ENCODE data around the gene RAB3IL1. TPM values are rescaled to one million over a fixed set of nuclear protein-coding genes. Genes with fewer than 3 reads are reported as not detected.

The RAB3IL1 gene
- total RNA-seq, 1 experiment from 2014 or later: 6.8 TPM

DNA sequence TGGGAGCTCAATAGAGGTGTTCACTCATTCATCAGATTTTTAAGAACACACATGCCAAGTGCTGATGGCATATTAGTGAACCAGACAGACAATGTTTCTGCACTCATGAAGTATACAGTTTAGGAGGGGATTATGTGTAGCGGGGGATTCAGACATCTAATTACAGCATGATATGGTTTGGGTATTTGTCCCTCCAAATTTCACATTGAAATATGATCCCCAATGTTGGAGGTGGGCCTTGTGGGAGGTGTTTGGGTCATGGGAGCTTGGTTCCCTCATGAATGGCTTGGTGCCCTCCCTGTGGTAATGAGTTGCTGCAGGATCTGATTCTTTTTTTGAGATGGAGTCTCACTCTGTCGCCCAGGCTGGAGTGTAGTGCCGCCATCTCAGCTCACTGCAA lies 8.9 kb upstream of the RAB3IL1 start:
- DNase-seq (ENCODE audit: low read depth, low spot score): no peak
- in situ Hi-C loops (cut with HindIII; ENCODE audit: low pct_unique_long_range_greater_than_20kb, low sequenced_read_pairs): no loop called here

DNA sequence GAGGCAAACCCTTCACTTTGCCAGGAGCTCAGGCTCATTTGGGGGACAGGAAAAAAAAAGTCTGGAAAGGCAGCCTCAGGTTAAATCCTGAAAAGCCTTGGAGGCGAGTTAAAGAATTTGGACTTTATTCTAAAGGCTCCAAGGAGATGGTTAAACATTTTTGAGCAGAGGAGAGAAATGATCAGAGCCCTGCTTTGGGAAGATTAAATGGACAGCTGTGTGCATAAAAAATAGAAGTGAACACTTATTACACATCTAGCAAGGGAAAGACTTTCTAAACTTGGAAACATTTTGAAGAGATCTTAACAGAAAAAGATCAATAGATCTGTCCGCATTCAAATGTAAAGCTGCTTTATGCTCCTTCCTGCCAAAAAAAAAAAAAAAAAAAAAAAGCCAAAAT lies 8.4 kb upstream of the RAB3IL1 start:
- DNase-seq (ENCODE audit: low read depth, low spot score): no peak
- in situ Hi-C loops (cut with HindIII; ENCODE audit: low pct_unique_long_range_greater_than_20kb, low sequenced_read_pairs): no loop called here

DNA sequence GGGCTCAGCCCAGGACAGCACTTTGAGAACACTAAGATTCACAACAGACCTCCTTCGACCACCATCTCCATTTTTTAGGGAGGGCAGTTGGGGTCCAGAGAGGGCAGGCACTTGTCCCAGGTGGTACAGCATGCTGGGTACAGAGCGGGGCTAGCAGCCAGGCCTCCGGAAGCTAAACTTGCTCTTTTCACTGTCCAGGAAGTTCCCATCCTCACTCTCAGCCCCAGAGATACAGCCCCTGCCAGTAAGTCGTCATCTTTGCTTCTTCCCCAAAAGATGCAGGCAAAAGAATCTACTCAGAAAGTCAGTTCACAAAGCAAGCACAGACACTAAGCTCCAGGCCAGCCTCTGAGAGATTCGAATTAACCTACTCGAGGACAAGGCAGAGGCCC lies 6.7 kb upstream of the RAB3IL1 start:
- no peak for DNase-seq (ENCODE audit: low read depth, low spot score)
- in situ Hi-C loops (cut with HindIII; ENCODE audit: low pct_unique_long_range_greater_than_20kb, low sequenced_read_pairs): no loop called here

- peak; percentile 60 for DNase-seq (ENCODE audit: low read depth, low spot score)
- in situ Hi-C loops (cut with HindIII; ENCODE audit: low pct_unique_long_range_greater_than_20kb, low sequenced_read_pairs): no loop called here
Measured at GRCh38 chr11:61923166-61924063, 6.0 kb upstream of the RAB3IL1 start.

DNA sequence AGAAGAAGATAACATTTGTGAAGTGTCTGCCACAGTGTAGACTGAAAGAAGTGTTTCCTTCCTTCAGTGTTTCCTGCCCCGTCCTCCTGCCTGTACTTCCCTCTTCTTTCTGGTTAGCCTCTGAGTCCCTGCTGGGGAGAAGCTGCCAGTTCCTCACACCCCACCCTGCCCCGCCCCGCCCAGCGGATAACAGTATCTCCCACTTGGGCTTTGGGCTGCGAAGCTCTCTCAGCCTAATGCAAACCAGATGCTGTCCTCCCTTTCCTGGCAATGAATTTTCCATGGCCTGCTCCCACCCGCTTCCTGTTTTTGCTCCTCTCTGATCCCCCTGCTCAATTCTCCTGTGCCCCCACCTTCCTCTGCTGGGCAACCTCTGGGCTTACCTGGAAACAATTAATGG lies 5.2 kb upstream of the RAB3IL1 start:
- in situ Hi-C loops (cut with HindIII; ENCODE audit: low pct_unique_long_range_greater_than_20kb, low sequenced_read_pairs): no loop called here
- DNase-seq (ENCODE audit: low read depth, low spot score): no peak

DNA sequence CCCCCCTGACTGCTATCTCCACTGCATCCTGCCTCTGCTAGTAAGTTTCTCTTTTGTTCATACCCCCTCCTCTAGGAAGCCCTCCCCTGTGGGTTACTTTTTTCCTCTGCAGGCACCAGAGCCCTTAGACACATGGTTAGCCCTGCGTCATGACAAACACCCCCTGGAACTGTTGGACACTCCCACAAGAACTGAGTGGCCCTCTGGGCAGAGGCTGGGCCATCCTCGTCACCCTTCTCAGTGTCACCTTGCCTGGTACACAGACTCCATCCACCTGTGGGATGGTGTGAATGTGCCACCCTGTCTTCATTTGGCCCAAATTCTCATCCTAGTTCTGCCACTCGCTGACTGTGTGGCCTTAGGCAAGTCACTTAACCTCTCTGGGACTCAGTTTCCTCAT lies 4.1 kb upstream of the RAB3IL1 start:
- in situ Hi-C loops (cut with HindIII; ENCODE audit: low pct_unique_long_range_greater_than_20kb, low sequenced_read_pairs): no loop called here
- no peak for DNase-seq (ENCODE audit: low read depth, low spot score)

DNA sequence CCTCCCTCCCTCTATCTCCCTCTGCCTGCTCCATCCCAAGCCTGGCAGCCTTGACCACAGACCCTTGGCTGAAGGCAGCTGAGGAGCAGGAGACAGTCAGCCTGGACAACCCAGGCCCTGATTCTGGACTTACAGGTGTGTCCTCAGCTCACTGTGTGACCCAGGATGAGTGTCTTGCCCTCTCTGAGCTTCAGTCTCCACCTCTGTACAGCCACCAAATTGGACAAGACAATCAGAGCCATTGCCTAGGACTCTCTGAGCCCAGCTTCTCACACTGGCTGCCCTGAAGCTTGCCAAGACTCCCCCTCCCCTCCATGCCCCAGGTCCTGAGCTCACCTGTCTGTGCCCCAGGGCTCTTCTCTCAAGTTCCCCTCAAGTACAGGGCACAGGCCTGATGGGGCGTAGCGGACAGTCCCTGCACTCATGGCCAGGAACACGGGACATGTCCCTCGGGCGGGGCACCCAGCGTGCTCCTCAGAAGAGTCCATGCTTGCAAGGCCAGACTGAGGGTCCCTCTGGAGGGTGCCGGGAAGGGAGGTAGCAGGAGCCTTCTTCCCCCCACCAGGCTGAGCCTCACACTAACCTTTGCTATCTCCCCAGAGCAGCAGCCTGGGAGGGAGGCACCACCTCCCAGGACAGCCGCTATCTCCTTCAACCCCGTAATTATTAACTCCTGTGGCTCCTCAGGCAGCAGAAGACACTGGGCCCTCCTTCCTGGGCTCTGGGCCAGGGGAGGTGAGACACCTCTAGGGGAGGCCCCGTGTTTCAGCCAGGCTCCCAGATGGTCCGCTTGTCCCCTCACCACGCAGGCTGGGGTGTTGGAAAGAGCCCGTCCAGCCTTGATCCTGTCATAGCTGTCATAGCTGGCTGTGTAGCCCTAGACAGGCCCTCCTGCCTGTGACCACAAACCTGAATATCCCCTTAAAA lies 2.6 kb upstream of the RAB3IL1 start:
- in situ Hi-C loops (cut with HindIII; ENCODE audit: low pct_unique_long_range_greater_than_20kb, low sequenced_read_pairs): no loop called here

DNA sequence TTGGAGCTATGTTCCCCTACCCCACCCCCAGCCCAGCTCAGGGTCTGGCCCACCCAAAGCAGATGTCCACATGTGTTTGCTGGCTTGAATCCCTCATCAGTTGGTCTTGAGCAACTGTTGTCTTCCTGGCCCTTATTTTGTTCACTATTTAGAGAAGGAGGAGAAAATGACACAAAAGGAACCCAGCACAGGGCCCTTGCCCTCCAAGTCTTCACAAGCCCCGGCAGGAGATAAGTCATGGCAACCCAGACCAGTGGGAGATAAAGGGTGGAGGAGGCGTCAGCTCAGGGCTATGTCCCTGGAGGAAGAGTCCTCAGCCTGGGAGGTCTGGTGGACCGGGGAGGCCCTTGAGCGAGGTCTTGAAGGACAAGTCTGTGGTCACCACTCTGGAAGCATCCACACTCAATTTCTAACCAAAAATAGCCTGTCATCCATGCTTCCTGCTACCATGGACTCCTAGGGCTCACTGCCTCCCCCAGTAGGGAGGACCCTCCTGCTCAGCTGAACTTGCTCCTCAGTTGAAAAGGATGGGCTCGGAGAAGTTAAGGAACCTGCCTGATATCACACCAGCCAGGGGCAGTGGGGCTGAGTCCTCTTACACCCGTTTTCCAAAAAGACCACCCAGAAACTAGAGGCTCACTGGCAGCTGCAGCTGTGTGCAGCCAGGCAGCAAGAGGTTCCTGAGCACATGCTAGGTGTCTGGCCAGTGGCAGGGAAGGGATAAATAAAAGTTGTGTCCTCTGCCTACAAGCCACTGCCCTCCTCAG lies 1.8 kb upstream of the RAB3IL1 start:
- in situ Hi-C loops (cut with HindIII; ENCODE audit: low pct_unique_long_range_greater_than_20kb, low sequenced_read_pairs): no loop called here
- no peak for DNase-seq (ENCODE audit: low read depth, low spot score)

More for the DNA sequence above, 2.6 kb upstream of the RAB3IL1 start:
- DNase-seq (ENCODE audit: low read depth, low spot score): no peak

DNA sequence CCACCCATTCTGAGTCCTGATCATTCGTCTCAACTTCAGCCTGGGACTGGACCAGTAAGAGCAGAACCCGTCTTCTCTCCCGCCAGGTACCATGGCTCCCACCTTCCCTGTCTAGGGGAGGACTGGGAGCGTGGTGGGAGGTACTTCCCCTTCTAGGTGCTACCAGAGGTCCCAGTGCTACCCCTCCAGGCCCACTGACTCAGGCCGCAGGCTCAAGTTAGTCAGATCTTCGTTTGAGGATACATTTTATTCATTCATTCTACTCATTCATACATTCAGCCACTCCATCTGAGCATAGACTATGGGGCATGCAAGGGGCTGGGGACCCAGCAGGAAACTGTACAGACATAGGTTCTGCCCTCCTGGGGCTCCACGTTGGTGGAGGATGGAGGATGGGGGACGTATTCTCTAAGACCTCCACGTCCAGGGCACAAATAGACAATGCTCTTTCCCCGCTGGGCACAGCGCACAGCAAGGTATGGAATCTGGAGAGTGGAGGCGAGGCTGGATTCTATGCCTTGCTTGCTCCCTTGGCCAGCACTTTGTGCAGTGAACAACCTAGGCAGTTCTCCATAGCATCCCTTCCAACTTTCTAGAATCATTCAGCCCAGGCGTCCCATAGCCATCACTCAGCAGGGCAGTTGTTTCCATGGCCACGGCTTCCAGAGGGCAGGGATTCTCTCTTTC lies 1.0 kb upstream of the RAB3IL1 start:
- DNase-seq (ENCODE audit: low read depth, low spot score): no peak
- in situ Hi-C loops (cut with HindIII; ENCODE audit: low pct_unique_long_range_greater_than_20kb, low sequenced_read_pairs): no loop called here

- no peak for DNase-seq (ENCODE audit: low read depth, low spot score)
- in situ Hi-C loops (cut with HindIII; ENCODE audit: low pct_unique_long_range_greater_than_20kb, low sequenced_read_pairs): no loop called here
Measured at GRCh38 chr11:61916737-61917333, 531 bp downstream of the RAB3IL1 start.

DNA sequence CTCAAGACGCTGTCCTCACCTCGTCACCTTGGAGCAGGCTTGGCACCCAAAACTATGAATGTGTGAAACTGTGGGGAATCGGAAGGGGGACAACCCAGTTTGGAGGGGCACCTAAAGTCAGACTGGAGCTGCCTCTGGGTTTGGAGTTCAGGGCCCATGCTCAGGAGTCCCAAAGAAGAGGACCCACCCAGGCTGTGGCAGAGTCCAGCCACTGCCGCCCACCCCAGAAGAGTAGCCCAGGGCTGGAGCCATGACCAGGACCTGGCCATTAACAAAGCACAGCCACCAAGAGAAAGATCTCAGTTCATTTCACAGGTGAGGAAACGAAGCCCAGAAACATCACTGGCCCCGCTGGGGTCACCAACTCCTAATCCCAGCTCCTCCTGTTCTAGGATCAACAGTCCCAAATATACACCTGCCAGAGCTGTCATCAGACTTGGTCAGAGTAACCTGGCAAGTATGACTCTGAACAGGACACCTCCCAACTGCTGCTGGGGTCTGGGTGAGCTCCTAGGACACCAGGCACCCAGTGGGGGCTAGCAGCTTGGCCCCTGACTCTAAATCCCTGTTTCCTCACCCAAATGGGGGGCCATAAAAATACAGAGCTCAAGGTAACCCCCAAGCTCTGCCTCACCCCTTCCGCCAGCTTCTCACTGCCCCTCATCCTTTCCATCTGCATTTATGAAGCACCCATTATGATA lies 2.7 kb downstream of the RAB3IL1 start:
- DNase-seq (ENCODE audit: low read depth, low spot score): no peak
- in situ Hi-C loops (cut with HindIII; ENCODE audit: low pct_unique_long_range_greater_than_20kb, low sequenced_read_pairs): no loop called here

DNA sequence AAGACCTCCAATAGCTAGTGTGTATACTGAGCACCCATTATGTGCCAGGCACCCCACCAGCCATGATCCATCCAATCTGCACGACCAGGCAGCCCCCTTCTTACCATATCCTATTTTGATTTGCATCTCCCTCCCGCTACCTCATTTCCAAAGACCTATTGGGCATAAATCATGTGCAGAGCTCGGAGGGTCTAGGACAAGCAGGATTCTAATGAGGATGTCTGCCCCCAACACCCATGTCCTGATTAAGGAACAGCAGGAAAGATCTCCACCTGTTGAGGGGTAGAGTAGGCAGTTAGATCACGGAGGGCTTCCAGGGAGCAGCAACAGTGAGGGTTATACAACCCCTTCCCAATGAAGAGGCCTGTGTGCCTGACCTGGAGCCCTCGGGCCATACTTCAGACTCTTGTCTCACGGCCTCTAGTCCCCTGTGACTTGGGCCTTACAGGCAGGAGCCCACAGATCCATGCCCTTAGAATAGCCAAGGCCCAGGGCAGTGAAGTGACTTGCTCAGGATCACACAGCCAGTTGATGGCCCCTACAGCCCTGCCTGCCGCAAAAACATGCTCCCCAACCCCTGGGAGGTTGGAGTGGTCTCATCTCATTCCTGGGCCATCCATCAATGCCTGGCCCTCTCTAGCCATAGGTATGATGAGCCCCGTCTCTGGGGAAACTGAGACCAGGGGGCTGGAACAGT lies 3.5 kb downstream of the RAB3IL1 start:
- in situ Hi-C loops (cut with HindIII; ENCODE audit: low pct_unique_long_range_greater_than_20kb, low sequenced_read_pairs): no loop called here
- DNase-seq (ENCODE audit: low read depth, low spot score): no peak

- no peak for DNase-seq (ENCODE audit: low read depth, low spot score)
- in situ Hi-C loops (cut with HindIII; ENCODE audit: low pct_unique_long_range_greater_than_20kb, low sequenced_read_pairs): no loop called here
Measured at GRCh38 chr11:61912991-61913698, 4.2 kb downstream of the RAB3IL1 start.

- in situ Hi-C loops (cut with HindIII; ENCODE audit: low pct_unique_long_range_greater_than_20kb, low sequenced_read_pairs): no loop called here
- no peak for DNase-seq (ENCODE audit: low read depth, low spot score)
Measured at GRCh38 chr11:61912530-61912898, 4.9 kb downstream of the RAB3IL1 start.

DNA sequence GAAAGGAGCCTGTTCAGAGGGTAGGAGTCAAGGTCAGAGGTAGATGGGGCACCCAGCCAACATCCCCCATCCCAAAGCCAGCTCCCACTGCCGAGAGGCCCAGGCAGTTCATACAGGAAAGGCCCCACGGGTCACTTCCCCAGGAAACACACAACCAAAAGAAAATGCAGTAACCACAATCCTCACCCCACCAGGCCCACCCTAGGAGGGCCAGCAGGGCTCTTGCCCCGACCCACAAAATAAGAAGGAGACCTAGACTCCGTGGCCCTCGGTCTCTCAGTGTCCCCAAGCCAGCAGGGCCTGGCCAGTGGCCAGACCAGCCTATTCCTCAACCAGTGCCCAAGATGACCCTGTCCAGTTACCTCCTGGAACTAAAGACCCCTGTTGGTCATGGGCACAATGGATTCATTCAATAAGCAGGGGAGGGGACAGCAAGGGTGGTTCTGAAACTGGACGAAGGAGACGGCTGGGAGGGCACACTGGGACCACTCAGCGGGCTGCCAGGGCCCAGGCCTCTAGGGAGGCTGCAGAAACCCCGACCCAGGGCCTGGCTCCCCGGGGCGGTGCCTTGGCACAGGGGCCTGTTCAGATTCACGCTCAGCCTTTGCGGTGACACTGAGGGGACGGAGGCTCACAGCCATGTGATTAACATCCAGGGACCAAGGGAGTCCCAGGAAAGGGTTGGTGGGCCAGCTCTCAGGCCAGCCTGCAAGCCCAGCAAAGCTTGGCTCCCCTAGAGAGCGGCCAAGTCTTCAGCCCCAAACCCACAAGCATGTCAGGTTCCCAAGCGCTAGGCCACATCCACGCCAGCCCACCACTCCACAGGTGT lies 5.5 kb downstream of the RAB3IL1 start:
- in situ Hi-C loops (cut with HindIII; ENCODE audit: low pct_unique_long_range_greater_than_20kb, low sequenced_read_pairs): no loop called here

More for the DNA sequence above, 5.5 kb downstream of the RAB3IL1 start:
- no peak for DNase-seq (ENCODE audit: low read depth, low spot score)

Data from SK-MEL-5 (cell line).